Mesendoderm (in vitro differentiated cells): ENCODE data around the gene SEMA3F. TPM values are rescaled to one million over a fixed set of nuclear protein-coding genes. Genes with fewer than 3 reads are reported as not detected.

Experiments
- DNase-seq: peaks from one replicate; pipeline ENCODE4 v3.0.0; 2013
- H2AK5ac ChIP-seq: 2 replicates; pipeline ENCODE4 v1.6.1; 2013; ENCODE audit warnings: low read length, inconsistent platforms
- H2BK120ac ChIP-seq: 2 replicates; pipeline ENCODE4 v1.6.1; 2013; ENCODE audit warnings: low read depth, mild to moderate bottlenecking, low read length, moderate library complexity, mixed read lengths
- H2BK15ac ChIP-seq: replicated peaks from 2 replicates; pipeline ENCODE4 v1.6.1; 2013; ENCODE audit warnings: low read depth, mild to moderate bottlenecking, moderate library complexity
- H2BK5ac ChIP-seq: 2 replicates; pipeline ENCODE4 v1.6.1; 2013; ENCODE audit warnings: low read length, inconsistent platforms
- H3K18ac ChIP-seq: 2 replicates; pipeline ENCODE4 v1.6.1; 2013; ENCODE audit warnings: mild to moderate bottlenecking, low read length, mixed read lengths
- H3K23ac ChIP-seq: one replicate; pipeline ENCODE4 v1.6.1; 2013; ENCODE audit warnings: low read length
- H3K27ac ChIP-seq: 2 replicates; pipeline ENCODE4 v1.5.1; 2013; ENCODE audit warnings: low read depth, mild to moderate bottlenecking, inconsistent platforms, low read length, moderate library complexity
- H3K27me3 ChIP-seq: 2 replicates; pipeline ENCODE4 v1.6.1; 2013; ENCODE audit warnings: low read length, control low read depth, mild to moderate bottlenecking, inconsistent platforms; ENCODE audit not compliant: insufficient read depth, poor library complexity
- H3K36me3 ChIP-seq: 2 replicates; pipeline ENCODE4 v1.6.1; 2013; ENCODE audit warnings: low read length, inconsistent platforms; ENCODE audit not compliant: control insufficient read depth, insufficient read depth
- H3K4ac ChIP-seq: one replicate; pipeline ENCODE4 v1.6.1; 2013; ENCODE audit warnings: low read depth, mild to moderate bottlenecking, low read length, moderate library complexity
- H3K4me1 ChIP-seq: 2 replicates; pipeline ENCODE4 v1.6.1; 2013; ENCODE audit warnings: low read depth, low read length, inconsistent platforms; ENCODE audit not compliant: control insufficient read depth
- H3K4me2 ChIP-seq: 2 replicates; pipeline ENCODE4 v1.6.1; 2013; ENCODE audit warnings: low read length
- H3K4me3 ChIP-seq: 2 replicates; pipeline ENCODE4 v1.5.1; 2013; ENCODE audit warnings: mild to moderate bottlenecking, low read length
- H3K56ac ChIP-seq: one replicate; pipeline ENCODE4 v1.6.1; 2013; ENCODE audit warnings: low read length
- H3K79me1 ChIP-seq: 2 replicates; pipeline ENCODE4 v1.6.1; 2013; ENCODE audit warnings: low read length, inconsistent platforms
- H3K79me2 ChIP-seq: 2 replicates; pipeline ENCODE4 v1.6.1; 2013; ENCODE audit warnings: mild to moderate bottlenecking, low read length; ENCODE audit not compliant: control insufficient read depth, insufficient read depth
- H3K9ac ChIP-seq: 2 replicates; pipeline ENCODE4 v1.6.1; 2013; ENCODE audit warnings: low read length, inconsistent platforms
- H4K5ac ChIP-seq: one replicate; pipeline ENCODE4 v1.6.1; 2013; ENCODE audit warnings: low read length
- H4K8ac ChIP-seq: one replicate; pipeline ENCODE4 v1.6.1; 2013; ENCODE audit warnings: low read depth, mild to moderate bottlenecking, control low read depth, low read length, moderate library complexity
- WGBS: extraction: QIAGEN DNeasy Blood & Tissue Kit; methylation state at CpG from one replicate; pipeline ENCODE4 v1.1.7; 2013; ENCODE audit warnings: low lambda C conversion rate, missing lambda C conversion rate; ENCODE audit not compliant: insufficient coverage; ENCODE audit errors: extremely low coverage; 5-methylcytosine and 5-hydroxymethylcytosine counted together
- polyA plus RNA-seq, 2 experiments: library from polyadenylated mRNA; stranded (reverse); fragments of 200-250 nt; gene quantifications; one replicate each; pipeline ENCODE4 v1.2.3, GENCODE V29; 2013

SEMA3F gene
- polyA plus RNA-seq (2013, experiment 1 of 2), result 24.7 TPM
- polyA plus RNA-seq (2013, experiment 2 of 2), result 23.0 TPM

DNA sequence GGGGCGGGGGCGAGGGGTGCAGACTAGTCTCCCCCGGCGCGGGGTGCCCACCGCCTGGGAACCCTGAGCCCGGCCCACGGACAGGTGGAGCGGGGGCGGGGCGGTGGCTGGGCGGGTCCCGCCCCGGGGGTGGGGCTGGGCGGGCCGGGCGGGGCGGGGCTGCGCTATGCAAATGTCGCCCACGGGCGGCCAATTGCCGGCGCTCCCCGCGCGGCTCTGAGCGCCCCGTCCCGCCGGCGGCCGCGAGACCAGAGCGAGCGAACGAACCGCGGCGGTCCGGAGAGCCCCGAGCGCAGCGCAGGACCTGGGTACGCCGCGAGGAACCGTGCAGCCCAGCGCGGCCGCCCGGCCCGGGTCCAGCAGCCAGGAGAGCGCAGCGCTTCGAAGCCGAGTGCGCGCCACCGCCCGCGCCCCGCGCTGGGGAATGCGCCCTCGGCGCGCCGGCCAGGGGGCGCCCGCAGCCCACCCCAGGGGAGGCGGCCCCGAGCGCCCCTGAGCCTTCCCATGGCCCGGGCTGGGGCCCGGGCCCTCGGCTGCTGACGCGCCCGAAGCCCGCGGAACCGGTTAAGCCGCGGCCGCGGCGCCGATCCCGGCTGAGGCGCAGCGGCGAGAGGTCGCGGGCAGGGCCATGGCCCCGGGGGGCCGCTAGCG, at the start of gene SEMA3F:
Gene SEMA3F (plus strand): TSS at position 485 of the 651 bp plus-strand sequence. CDS start 4,299 bp downstream, outside the sequence.
- H3K4ac ChIP-seq, result peak within 1 kb of the TSS; percentile 50

DNA sequence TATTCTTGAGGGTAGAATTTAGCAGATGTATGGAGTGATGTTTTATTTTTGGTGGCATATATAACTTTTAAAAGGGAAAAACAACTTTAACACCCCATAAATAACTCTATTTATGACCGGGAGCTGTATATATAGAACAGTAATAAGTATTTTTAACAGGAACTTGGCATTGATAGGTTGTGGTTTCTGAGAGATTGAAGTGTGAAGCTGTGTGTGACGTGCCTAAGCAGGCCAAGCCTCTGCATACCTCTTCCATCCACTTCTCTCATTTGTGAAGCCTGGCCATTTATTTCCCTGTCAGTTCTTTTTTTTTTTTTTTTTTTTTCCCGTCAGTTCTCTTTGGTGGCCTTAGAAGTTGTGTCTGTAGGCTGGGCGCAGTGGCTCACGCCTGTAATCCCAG, 43.4 kb upstream of the SEMA3F start:
- Histone ChIP-seq H3K4ac (no peak overlapping the region), H3K79me2 (no peaks in the 10 kb centered on the region), H2BK120ac (no peak overlapping the region), H4K5ac (no peak overlapping the region), H3K9ac (no peak overlapping the region), H3K36me3 (peaks cover 41% of the 10 kb centered on the region), H3K27me3 (no peaks in the 10 kb centered on the region), H2BK15ac (no peak overlapping the region), H2AK5ac (no peak overlapping the region), H3K18ac (no peak overlapping the region), H3K4me3 (no peak overlapping the region), H3K27ac (no peak overlapping the region), H4K8ac (no peak overlapping the region), H3K4me2 (no peak overlapping the region), H3K56ac (no peak overlapping the region), H3K4me1 (no peaks in the 10 kb centered on the region), H3K23ac (no peak overlapping the region), H2BK5ac (no peak overlapping the region), H3K79me1 (no peaks in the 10 kb centered on the region)
- no CpG with 5 or more reads among the region's 5 CpGs for WGBS
- DNase-seq, result no peak

More for the DNA sequence above, at the start of gene SEMA3F:
- peak within 1 kb of the TSS; percentile 60 for H3K18ac ChIP-seq
- peak within 1 kb of the TSS; percentile 32 for H3K27ac ChIP-seq
- H3K4me1 ChIP-seq, result peaks cover 22% of the 10 kb centered on the region
- H3K4me2 ChIP-seq, result peak within 1 kb of the TSS; percentile 59
- H2AK5ac ChIP-seq, result peak within 1 kb of the TSS; percentile 14
- peak within 1 kb of the TSS; percentile 30 for H3K23ac ChIP-seq
- no peak within 1 kb of the TSS for H4K8ac ChIP-seq
- WGBS, result no CpG with 5 or more reads among the region's 98 CpGs
- no peak within 1 kb of the TSS for H2BK120ac ChIP-seq
- H3K36me3 ChIP-seq, result no peaks in the 10 kb centered on the region
- peak within 1 kb of the TSS; percentile 97 for H3K56ac ChIP-seq
- H2BK15ac ChIP-seq, result no peak within 1 kb of the TSS
- no peaks in the 10 kb centered on the region for H3K27me3 ChIP-seq
- H3K9ac ChIP-seq, result peak within 1 kb of the TSS; percentile 94
- peaks cover 25% of the 10 kb centered on the region for H3K79me2 ChIP-seq
- H3K79me1 ChIP-seq, result peaks cover 11% of the 10 kb centered on the region
- peak within 1 kb of the TSS; percentile 88 for H3K4me3 ChIP-seq
- no peak within 1 kb of the TSS for H4K5ac ChIP-seq
- no peak within 1 kb of the TSS for H2BK5ac ChIP-seq
- peak; percentile 73 for DNase-seq

DNA sequence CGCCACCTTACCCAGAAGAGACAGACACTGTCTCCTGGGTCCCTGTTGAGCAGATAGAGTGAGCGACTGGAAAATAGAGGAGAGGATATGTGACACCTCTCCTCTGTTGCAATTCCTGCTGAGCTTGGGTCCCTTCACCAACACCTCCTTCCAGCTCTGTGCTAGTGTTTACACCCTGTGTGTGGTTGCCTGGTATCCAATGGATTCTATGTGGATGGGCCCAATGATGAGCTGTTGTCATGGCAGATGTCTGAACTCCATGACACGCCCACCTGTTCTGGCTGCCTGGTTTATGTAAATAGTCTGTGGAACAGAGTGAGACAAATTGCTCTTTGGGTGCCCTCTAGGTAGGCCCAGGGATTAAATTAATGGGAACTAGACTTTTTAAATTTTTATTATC, 42.7 kb upstream of the SEMA3F start:
- DNase-seq, result no peak
- Histone ChIP-seq H3K27ac (no peak overlapping the region), H3K18ac (no peak overlapping the region), H3K79me2 (no peaks in the 10 kb centered on the region), H3K56ac (no peak overlapping the region), H2BK5ac (no peak overlapping the region), H2BK15ac (no peak overlapping the region), H3K36me3 (peaks cover 40% of the 10 kb centered on the region), H3K4me1 (no peaks in the 10 kb centered on the region), H2BK120ac (no peak overlapping the region), H3K23ac (no peak overlapping the region), H3K4me3 (no peak overlapping the region), H4K8ac (no peak overlapping the region), H4K5ac (no peak overlapping the region), H3K9ac (no peak overlapping the region), H2AK5ac (no peak overlapping the region), H3K27me3 (no peaks in the 10 kb centered on the region), H3K4ac (no peak overlapping the region), H3K4me2 (no peak overlapping the region), H3K79me1 (no peaks in the 10 kb centered on the region)
- WGBS, result no CpG with 5 or more reads among the region's 3 CpGs

DNA sequence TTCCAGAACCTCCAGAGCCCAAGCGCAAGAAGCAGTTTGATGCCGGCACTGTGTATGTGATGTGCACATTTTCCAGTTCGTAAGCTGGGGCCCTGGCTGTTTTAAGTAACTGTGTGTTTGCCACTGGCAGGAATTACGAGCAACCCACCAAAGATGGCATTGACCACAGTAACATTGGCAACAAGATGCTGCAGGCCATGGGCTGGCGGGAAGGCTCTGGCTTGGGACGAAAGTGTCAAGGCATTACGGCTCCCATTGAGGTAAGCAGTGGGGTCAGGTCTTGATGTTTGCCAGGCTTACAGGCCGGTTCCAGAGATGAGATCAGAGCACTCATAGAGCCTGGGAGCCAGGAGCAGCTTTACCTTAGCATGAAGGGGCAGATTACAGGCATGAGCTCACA, 38.0 kb upstream of the SEMA3F start:
- no peak overlapping the region for H4K5ac ChIP-seq
- no peak for DNase-seq
- no peak overlapping the region for H3K4me3 ChIP-seq
- no peak overlapping the region for H2BK15ac ChIP-seq
- no peak overlapping the region for H2BK120ac ChIP-seq
- H3K4me1 ChIP-seq, result no peaks in the 10 kb centered on the region
- no peak overlapping the region for H3K56ac ChIP-seq
- H3K18ac ChIP-seq, result no peak overlapping the region
- peaks cover 42% of the 10 kb centered on the region for H3K36me3 ChIP-seq
- no peak overlapping the region for H3K4ac ChIP-seq
- no peak overlapping the region for H3K9ac ChIP-seq
- no peak overlapping the region for H3K27ac ChIP-seq
- H3K23ac ChIP-seq, result no peak overlapping the region
- H3K79me2 ChIP-seq, result no peaks in the 10 kb centered on the region
- no peak overlapping the region for H2BK5ac ChIP-seq
- no peak overlapping the region for H2AK5ac ChIP-seq
- no peaks in the 10 kb centered on the region for H3K27me3 ChIP-seq
- no CpG with 5 or more reads among the region's 8 CpGs for WGBS
- no peak overlapping the region for H3K4me2 ChIP-seq
- no peaks in the 10 kb centered on the region for H3K79me1 ChIP-seq
- H4K8ac ChIP-seq, result no peak overlapping the region

DNA sequence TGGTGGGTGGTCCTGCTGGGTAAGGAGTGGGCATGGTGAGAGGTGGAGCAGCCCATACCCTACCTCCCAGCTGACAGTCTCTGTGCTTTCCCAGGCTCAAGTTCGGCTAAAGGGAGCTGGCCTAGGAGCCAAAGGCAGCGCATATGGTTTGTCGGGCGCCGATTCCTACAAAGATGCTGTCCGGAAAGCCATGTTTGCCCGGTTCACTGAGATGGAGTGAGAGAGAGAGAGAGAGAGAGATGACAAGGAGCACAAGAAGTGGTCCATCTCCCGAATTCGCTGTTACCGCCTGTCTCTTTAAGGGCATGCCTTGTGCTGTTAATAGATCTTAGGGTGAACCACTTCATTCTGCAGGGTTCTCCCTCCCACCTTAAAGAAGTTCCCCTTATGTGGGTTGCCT, 36.9 kb upstream of the SEMA3F start:
- H3K23ac ChIP-seq, result no peak overlapping the region
- H3K4me3 ChIP-seq, result no peak overlapping the region
- no peak overlapping the region for H4K8ac ChIP-seq
- no peak overlapping the region for H2BK15ac ChIP-seq
- no peak overlapping the region for H2BK5ac ChIP-seq
- no peak for DNase-seq
- H3K4ac ChIP-seq, result no peak overlapping the region
- H3K27ac ChIP-seq, result no peak overlapping the region
- no peaks in the 10 kb centered on the region for H3K79me1 ChIP-seq
- no peak overlapping the region for H4K5ac ChIP-seq
- H3K36me3 ChIP-seq, result peaks cover 39% of the 10 kb centered on the region
- H3K9ac ChIP-seq, result no peak overlapping the region
- H3K4me1 ChIP-seq, result no peaks in the 10 kb centered on the region
- no peak overlapping the region for H3K56ac ChIP-seq
- H3K4me2 ChIP-seq, result no peak overlapping the region
- WGBS, result no CpG with 5 or more reads among the region's 10 CpGs
- no peak overlapping the region for H3K18ac ChIP-seq
- H2AK5ac ChIP-seq, result no peak overlapping the region
- H3K79me2 ChIP-seq, result no peaks in the 10 kb centered on the region
- no peak overlapping the region for H2BK120ac ChIP-seq
- no peaks in the 10 kb centered on the region for H3K27me3 ChIP-seq

DNA sequence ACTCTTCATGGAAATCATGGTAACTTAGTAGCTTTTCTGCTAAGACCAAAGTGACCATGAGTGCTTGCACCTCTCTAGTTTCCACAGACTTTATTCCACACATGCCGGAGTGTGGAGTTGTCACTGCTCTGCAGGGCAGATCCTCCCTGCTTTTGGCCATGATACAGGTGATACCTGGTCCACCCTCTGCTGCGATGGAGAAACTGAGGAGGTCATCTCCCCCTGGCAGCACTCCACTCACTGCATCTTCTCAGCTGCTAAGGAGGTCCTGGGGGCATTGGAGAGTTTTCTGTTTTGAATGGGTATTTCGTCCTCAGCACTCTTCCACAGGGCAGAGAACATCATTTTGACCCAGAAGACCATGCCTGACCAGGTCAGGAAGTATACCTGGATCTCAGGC, 35.3 kb upstream of the SEMA3F start:
- Histone ChIP-seq H3K4ac (no peak overlapping the region), H2BK15ac (no peak overlapping the region), H3K27me3 (no peaks in the 10 kb centered on the region), H2AK5ac (no peak overlapping the region), H3K4me2 (no peak overlapping the region), H3K27ac (no peak overlapping the region), H2BK120ac (no peak overlapping the region), H3K4me1 (no peaks in the 10 kb centered on the region), H3K36me3 (peaks cover 30% of the 10 kb centered on the region), H3K23ac (no peak overlapping the region), H3K18ac (no peak overlapping the region), H3K79me1 (no peaks in the 10 kb centered on the region), H3K79me2 (no peaks in the 10 kb centered on the region), H4K5ac (no peak overlapping the region), H3K56ac (no peak overlapping the region), H4K8ac (no peak overlapping the region), H2BK5ac (no peak overlapping the region), H3K4me3 (no peak overlapping the region), H3K9ac (no peak overlapping the region)
- no CpG with 5 or more reads among the region's 3 CpGs for WGBS
- no peak for DNase-seq
